ENCODE measurements around the gene IFITM10. TPM values are rescaled to one million over a fixed set of nuclear protein-coding genes. Genes with fewer than 3 reads are reported as not detected.

The IFITM10 gene
- total RNA-seq, 1 experiment from 2014 or later, result 0.59 TPM

DNA sequence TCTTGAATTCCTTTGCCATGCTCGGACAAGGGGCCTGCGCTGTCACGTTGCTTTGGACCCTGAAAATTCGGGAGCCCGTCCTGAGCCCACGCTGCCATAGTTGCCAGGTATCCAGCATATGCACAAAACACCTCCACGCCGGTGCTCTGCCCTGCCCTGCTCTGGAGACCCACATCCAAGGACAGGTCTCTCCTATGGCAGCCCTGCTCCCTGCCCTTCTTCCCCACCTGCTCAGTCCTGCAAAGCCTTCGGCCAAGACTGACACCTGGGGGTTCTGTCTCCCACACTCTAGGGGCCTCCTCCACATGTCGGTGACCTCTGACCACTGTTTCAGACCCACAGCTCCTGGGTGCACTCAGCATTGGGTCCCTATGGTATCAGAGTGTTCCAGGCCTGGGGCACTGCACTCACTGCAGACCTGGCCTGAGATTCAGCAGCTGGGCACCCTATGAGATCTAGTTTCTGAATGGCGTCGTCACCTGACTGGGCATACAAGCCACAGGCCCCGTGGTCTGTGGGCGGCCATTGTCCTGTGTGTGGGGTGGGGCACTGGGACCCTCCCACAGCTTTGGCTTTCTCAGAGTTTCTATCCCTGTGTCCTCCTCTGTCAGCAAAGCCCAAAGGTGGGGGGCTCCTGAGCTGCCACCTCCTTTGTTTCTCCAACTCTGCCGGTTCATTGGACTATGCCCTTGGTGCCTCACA, 55.4 kb downstream of the IFITM10 start:
- Mint-ChIP-seq H3K27me3 (ENCODE audit: low read depth) (peaks cover 62% of the 10 kb centered on the region), H3K36me3 (ENCODE audit: insufficient read depth in 1 of 3, low read depth in 3 of 3) (no peaks in the 10 kb centered on the region), H3K9me3 (peaks cover 0 to 7% of the 10 kb centered on the region in 2 experiments; a peak in 2 of 5 replicates), H3K4me3 (no peak overlapping the region), H3K4me1 (peaks cover 10 to 16% of the 10 kb centered on the region in 2 experiments), H3K27ac (no peak overlapping the region)
- H3K23ac ChIP-seq (ENCODE audit: insufficient read length, low read depth, low read length), result no peak overlapping the region
- H2BK5ac ChIP-seq (ENCODE audit: insufficient read length, low read length), result no peak overlapping the region
- no peak overlapping the region for H3K4ac ChIP-seq (ENCODE audit: low read depth, low read length)
- H4K20me1 ChIP-seq (ENCODE audit: control insufficient read depth, insufficient read depth, insufficient read length), result no peaks in the 10 kb centered on the region
- no peak overlapping the region for H4K5ac ChIP-seq (ENCODE audit: insufficient read length, low read depth, low read length)
- no peak overlapping the region for H3T11ph ChIP-seq (ENCODE audit: low read length)
- no peaks in the 10 kb centered on the region for H3K4me1 ChIP-seq (ENCODE audit: insufficient read depth, low read length)
- no peak overlapping the region for H2AK5ac ChIP-seq (ENCODE audit: insufficient read length, low read length)
- no peaks in the 10 kb centered on the region for H3K79me1 ChIP-seq (ENCODE audit: insufficient read depth, low read depth, low read length, poor library complexity, severe bottlenecking)
- no peak for DNase-seq
- H3K79me2 ChIP-seq (ENCODE audit: insufficient read depth, low read length), result no peaks in the 10 kb centered on the region
- no peak overlapping the region for H4K8ac ChIP-seq (replicated peaks; ENCODE audit: insufficient read length, low read depth, low read length)
- no peak overlapping the region for H4K91ac ChIP-seq (ENCODE audit: insufficient read length, low read depth, low read length)
- H3K14ac ChIP-seq (ENCODE audit: insufficient read depth, low read length), result no peak overlapping the region
- H2BK15ac ChIP-seq (ENCODE audit: low read depth, low read length), result no peak overlapping the region
- TF ChIP-seq, protein P1, sequence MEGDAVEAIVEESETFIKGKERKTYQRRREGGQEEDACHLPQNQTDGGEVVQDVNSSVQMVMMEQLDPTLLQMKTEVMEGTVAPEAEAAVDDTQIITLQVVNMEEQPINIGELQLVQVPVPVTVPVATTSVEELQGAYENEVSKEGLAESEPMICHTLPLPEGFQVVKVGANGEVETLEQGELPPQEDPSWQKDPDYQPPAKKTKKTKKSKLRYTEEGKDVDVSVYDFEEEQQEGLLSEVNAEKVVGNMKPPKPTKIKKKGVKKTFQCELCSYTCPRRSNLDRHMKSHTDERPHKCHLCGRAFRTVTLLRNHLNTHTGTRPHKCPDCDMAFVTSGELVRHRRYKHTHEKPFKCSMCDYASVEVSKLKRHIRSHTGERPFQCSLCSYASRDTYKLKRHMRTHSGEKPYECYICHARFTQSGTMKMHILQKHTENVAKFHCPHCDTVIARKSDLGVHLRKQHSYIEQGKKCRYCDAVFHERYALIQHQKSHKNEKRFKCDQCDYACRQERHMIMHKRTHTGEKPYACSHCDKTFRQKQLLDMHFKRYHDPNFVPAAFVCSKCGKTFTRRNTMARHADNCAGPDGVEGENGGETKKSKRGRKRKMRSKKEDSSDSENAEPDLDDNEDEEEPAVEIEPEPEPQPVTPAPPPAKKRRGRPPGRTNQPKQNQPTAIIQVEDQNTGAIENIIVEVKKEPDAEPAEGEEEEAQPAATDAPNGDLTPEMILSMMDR (conservative IDR thresholded peaks at IDR 0.05), result no peak
- H3K9ac ChIP-seq (ENCODE audit: extremely low read depth, insufficient read length, low read length), result no peak overlapping the region
- H3K23me2 ChIP-seq (ENCODE audit: insufficient read length, low read depth, low read length, poor library complexity, severe bottlenecking), result no peaks in the 10 kb centered on the region
- no peak overlapping the region for H2BK12ac ChIP-seq (ENCODE audit: insufficient read length, low read depth, low read length)
- no peak overlapping the region for H2AFZ ChIP-seq (ENCODE audit: low read length)
- H3K18ac ChIP-seq (ENCODE audit: insufficient read length, low read depth, low read length), result no peak overlapping the region
- no peak overlapping the region for H3K4me2 ChIP-seq (ENCODE audit: insufficient read depth, insufficient read length, low read length)
- no peak overlapping the region for H3K56ac ChIP-seq (ENCODE audit: insufficient read length, low read depth, low read length)
- WGBS (ENCODE audit: extremely low coverage, insufficient read length, low lambda C conversion rate), result no CpG with 5 or more reads among the region's 15 CpGs
- no peaks in the 10 kb centered on the region for H3K9me3 ChIP-seq (ENCODE audit: control insufficient read depth, low read depth, low read length)
- H2BK20ac ChIP-seq (ENCODE audit: low read depth, low read length, poor library complexity, severe bottlenecking), result no peak overlapping the region
- no peak overlapping the region for H3K27ac ChIP-seq (ENCODE audit: insufficient read length, low read depth, low read length)
- no peaks in the 10 kb centered on the region; the same call in 1 of the 2 replicates for H3K27me3 ChIP-seq (ENCODE audit: insufficient read depth, low read length)
- H2BK120ac ChIP-seq (ENCODE audit: low read depth, low read length, poor library complexity, severe bottlenecking), result no peak overlapping the region

Measured in H9 (cell line).